ENCODE measurements around the gene CCDC159.
"Not testable (repeated sequence)": the region's sequence is repeated elsewhere in the genome, so short reads cannot be mapped to it uniquely, and the experiment has no call there.

The CCDC159 gene

DNA sequence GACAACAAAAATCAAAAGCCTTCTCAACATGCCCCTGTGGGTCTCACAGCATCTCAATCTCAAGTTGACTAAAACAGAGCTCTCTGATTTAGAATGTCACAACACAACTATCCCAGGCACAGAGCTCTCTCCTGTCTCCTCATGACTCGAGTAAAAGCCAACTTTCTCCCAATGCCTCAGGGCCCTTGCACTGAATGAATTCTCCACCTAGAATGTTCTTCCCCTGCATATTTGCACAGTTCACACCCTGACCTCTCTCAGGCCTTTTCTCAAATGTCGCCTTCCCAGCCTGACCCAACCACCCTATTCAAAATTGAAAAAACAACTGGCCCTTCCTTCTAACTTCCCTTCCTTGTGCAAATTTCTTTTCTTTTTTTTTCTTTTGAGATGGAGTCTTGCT is 24.4 kb downstream of the CCDC159 start:
- no peaks in the 10 kb centered on the region for H3K9me3 ChIP-seq (ENCODE audit: control insufficient read depth, insufficient read depth, low read length)
- H3K36me3 ChIP-seq (ENCODE audit: insufficient read depth, low read length) = no peaks in the 10 kb centered on the region
- H3K4me1 ChIP-seq (ENCODE audit: insufficient read depth, low read length) = no peaks in the 10 kb centered on the region
- H3K9ac ChIP-seq (ENCODE audit: low read depth, low read length) = no peak overlapping the region

DNA sequence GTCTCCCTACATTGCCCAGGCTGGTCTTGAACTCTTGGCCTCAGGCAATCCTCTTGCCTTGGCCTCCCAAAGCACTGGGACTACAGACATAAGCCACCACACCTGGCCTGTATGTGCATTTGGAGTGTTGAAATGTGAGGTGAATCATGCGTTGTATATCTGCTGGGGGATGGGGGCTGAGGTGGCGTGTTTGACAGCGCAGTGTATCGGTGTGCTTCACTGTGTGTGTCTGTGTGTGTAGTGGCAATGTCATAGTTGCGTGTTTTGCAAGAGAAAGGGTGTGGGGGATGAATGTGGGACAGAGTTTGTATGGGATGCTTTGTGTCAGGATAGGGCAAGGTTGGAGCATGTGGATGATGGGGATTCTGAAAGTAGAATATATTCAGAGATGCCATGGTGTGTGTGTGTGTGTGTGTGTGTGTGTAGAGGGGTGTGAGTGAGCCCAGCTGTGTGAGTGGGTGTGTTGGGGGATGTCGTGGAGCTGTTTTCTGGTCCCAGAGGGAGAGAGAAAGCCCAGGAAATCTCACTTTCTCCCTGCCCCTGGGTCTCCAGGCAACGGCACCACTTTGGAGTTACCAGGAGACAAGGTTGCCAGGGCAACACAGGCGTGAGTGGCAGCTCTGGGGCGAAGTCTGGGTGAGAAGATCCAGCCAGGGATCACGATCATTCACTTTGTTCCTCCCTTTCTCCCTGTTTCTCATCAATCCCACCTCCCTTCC is 27.0 kb downstream of the CCDC159 start:
- Histone ChIP-seq H3K9me3 (ENCODE audit: control insufficient read depth, insufficient read depth, low read length) (no peaks in the 10 kb centered on the region), H3K36me3 (ENCODE audit: insufficient read depth, low read length) (no peaks in the 10 kb centered on the region), H3K4me1 (ENCODE audit: insufficient read depth, low read length) (no peaks in the 10 kb centered on the region; the same call in 1 of the 2 replicates), H3K9ac (ENCODE audit: low read depth, low read length) (peak overlapping the region; percentile 85; the same call in 1 of the 2 replicates)

DNA sequence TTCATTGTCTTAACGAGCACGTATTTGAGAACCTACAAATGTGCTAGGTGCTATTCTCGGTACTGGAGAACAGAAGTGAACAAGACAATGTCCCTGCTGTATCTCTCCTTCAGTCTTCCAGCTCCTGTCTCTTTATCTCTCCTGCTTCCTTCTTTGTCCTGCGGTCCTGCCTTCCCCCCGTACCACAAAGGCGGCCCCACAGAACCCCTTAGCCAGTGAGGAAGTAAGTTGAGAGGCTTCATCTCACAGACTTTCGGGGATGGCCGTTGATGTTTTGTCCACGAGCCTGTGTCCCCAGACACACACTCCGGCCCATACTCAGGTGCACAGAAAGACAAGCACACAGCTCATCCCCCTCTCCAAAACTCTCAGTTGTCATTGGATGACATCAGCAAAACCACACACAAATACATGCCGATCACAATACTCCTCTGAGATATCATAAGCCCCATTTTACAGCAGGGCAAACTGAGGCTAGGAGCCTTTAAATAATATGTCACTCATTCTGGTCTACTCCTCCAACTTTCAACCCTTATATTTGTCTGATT is 27.6 kb downstream of the CCDC159 start:
- peak overlapping the region; percentile 85; the same call in 1 of the 2 replicates for H3K9ac ChIP-seq (ENCODE audit: low read depth, low read length)
- no peaks in the 10 kb centered on the region; the same call in 1 of the 2 replicates for H3K4me1 ChIP-seq (ENCODE audit: insufficient read depth, low read length)
- H3K36me3 ChIP-seq (ENCODE audit: insufficient read depth, low read length) = no peaks in the 10 kb centered on the region
- no peaks in the 10 kb centered on the region for H3K9me3 ChIP-seq (ENCODE audit: control insufficient read depth, insufficient read depth, low read length)

DNA sequence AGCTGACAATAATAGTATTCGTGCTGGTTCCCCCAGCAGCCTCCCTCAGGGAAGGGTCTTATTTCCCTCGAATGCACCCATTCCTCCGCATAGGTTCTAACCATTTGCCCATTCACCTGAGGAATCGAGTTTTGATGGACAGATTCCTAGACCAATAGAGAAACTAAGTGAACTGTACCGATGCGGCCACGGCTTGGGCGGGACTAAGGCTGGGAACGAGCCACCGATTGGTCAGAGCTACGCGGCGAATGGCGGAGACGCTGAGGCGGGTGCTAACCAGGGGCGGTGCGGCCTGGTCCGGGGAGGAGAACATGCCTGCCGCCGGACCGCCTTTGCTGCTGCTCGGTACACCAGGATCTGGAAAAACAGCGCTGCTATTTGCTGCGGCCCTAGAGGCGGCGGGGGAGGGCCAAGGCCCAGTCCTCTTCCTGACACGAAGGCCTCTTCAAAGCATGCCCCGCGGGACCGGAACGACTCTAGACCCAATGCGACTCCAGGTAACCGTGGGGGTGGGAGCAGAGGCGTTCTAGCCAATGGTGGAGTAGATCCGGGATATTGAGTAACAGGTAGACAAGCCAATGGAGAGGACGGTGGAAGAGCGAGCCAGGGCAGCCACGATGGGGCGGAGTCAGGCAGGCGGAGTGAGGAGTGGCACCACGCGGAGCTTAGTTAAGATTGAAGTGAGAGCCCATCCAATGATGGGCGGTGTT is 28.3 kb downstream of the CCDC159 start, which contains the start of gene SWSAP1:
Gene SWSAP1, plus strand, starts transcription at position 234 of the 710 bp plus-strand sequence. Its CDS starts 15 bp downstream, at position 249.
- Histone ChIP-seq H3K4me1 (ENCODE audit: insufficient read depth, low read length) (no peaks in the 10 kb centered on the region; the same call in 1 of the 2 replicates), H3K9ac (ENCODE audit: low read depth, low read length) (peak within 1 kb of the TSS; percentile 85), H3K9me3 (ENCODE audit: control insufficient read depth, insufficient read depth, low read length) (no peaks in the 10 kb centered on the region), H3K36me3 (ENCODE audit: insufficient read depth, low read length) (no peaks in the 10 kb centered on the region)

DNA sequence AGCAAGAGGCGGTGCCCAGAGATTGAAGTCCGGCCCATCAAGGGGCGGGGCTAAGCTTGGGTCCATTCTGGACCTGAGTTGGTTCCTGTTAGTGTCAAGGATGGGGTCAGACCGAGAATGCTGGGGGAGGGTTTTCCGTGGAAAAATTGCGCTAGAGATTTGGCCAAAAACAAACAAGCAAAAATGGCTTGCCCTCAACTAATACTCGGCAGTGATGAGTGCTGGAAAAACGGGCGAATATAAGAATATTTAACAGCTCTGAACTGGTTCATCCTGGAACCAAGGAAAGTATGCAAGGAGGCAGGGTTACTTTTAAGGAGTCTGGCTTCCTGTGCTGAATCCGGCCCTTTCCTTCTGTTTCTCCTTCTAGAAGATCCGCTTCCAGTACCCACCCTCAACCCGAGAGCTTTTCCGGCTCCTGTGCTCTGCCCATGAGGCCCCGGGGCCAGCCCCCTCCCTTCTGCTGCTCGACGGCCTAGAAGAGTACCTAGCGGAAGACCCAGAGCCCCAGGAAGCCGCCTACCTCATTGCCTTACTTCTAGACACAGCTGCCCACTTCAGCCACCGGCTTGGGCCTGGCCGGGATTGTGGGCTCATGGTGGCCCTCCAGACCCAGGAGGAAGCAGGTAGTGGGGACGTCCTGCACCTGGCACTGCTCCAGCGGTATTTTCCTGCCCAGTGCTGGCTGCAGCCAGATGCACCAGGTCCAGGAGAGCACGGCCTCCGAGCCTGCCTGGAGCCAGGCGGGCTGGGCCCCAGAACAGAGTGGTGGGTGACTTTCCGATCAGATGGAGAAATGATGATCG is 29.0 kb downstream of the CCDC159 start:
- no peaks in the 10 kb centered on the region; the same call in 1 of the 2 replicates for H3K4me1 ChIP-seq (ENCODE audit: insufficient read depth, low read length)
- H3K9ac ChIP-seq (ENCODE audit: low read depth, low read length) = peak overlapping the region; percentile 85
- no peaks in the 10 kb centered on the region for H3K9me3 ChIP-seq (ENCODE audit: control insufficient read depth, insufficient read depth, low read length)
- H3K36me3 ChIP-seq (ENCODE audit: insufficient read depth, low read length) = no peaks in the 10 kb centered on the region

DNA sequence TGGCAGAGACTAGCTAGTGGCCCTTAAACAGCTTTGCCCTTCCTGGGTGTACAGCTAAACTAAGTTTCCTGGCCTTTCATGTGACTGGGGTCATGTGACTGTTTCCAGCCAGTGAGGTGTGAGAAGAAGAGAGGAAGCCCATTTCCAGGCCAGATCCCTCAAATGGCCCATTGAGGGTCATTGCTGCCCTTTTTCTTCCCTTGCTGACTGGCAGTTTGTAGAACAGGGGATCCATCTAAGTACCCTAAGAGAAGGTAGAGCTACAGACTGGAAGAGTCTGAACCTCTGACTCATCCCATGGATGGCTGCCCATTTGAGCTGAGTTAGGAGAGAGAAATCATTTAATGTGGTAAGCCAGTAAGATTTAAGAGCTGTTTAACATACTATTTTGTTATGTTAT is 30.9 kb downstream of the CCDC159 start:
- Histone ChIP-seq H3K9ac (ENCODE audit: low read depth, low read length) (no peak overlapping the region), H3K4me1 (ENCODE audit: insufficient read depth, low read length) (no peaks in the 10 kb centered on the region; the same call in 1 of the 2 replicates), H3K36me3 (ENCODE audit: insufficient read depth, low read length) (no peaks in the 10 kb centered on the region), H3K9me3 (ENCODE audit: control insufficient read depth, insufficient read depth, low read length) (no peaks in the 10 kb centered on the region)

DNA sequence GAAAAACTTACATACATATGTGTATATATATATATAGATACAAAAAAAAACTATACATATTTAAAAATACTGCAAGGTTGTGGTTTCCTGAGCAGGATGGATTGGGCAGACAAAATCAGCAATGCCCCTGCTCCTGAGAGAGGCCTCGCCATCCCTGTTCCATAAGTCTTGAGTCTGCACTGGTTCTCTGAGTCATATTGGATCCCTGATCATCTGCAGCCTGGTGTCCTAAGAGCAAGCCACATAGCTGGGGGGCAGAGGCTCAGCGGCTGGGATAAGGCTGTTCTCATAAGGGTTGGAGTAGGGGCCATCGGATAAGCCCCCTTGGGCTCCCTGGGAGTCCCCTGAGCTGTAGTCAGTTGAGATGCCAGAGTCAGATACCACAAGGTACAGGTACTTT is 31.4 kb downstream of the CCDC159 start:
- H3K9me3 ChIP-seq (ENCODE audit: control insufficient read depth, insufficient read depth, low read length) = no peaks in the 10 kb centered on the region
- H3K4me1 ChIP-seq (ENCODE audit: insufficient read depth, low read length) = no peaks in the 10 kb centered on the region; the same call in 1 of the 2 replicates
- H3K9ac ChIP-seq (ENCODE audit: low read depth, low read length) = no peak overlapping the region

DNA sequence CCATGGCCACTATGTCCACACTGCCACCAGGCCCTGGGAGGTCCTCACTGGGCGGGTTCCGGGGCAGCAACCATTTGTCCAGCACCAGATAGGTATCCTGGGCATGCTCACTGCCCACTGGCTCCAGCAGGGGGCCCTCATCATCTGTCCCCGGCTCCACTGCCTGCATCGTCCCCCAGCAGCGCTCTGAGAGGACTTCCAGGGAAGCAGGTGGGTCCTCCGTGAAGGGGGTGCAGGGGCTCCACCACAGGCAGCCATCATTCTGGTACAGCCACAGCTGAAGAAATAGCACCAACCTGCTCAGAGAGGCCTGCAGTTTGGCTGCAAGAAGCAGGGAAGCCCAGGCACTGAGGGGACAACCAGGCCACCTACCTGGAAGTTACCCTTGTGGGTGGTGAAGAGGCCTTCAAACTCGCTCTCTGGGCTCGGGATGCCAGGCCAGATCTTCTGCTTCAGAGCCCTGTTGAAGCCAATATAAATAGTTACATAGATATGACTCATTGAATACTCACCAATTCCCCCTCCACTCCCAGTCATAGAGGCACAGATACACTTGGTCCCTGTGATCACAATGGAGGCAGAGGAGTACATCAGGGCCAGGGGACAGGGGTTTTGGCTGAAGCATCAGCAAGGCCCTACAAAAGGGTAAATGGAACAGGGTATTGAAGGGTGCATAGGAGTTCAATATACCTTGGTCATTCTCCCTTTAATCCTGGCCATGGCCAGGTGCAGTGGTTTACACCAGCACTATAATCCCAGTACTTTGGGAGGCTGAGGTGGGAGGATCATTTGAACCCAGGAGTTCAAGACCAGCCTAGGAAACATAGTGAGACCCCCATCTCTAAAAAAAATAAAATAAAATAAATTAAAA is 32.2 kb downstream of the CCDC159 start:
- Histone ChIP-seq H3K9me3 (ENCODE audit: control insufficient read depth, insufficient read depth, low read length) (no peaks in the 10 kb centered on the region), H3K36me3 (ENCODE audit: insufficient read depth, low read length) (no peaks in the 10 kb centered on the region), H3K4me1 (ENCODE audit: insufficient read depth, low read length) (no peaks in the 10 kb centered on the region; the same call in 1 of the 2 replicates), H3K9ac (ENCODE audit: low read depth, low read length) (no peak overlapping the region)

More for the DNA sequence above, 31.4 kb downstream of the CCDC159 start:
- H3K36me3 ChIP-seq (ENCODE audit: insufficient read depth, low read length) = no peaks in the 10 kb centered on the region

DNA sequence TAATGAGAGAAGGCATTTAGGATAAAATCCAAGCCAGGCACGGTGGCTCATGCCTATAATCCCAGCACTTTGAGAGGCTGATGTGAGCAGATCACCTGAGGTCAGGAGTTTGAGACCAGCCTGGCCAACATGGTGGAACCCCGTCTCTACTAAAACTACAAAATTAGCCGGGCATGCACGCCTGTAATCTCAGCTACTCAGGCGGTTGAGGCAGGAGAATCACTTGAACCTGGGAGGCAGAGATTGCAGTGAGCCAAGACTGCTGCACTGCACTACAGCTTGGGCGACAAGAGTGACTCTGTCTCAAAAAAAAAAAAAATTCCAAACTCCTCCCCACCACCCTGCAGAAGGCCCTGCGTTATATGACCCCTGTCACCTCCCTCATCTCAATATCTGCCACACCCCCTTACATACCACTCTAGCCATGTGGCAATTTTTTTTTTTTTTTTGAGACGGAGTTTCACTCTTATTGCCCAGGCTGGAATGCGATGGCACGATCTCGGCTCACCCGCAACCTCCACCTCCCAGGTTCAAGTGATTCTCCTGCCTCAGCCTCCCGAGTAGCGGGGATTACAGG is 33.0 kb downstream of the CCDC159 start:
- H3K9ac ChIP-seq (ENCODE audit: low read depth, low read length); H3K36me3 ChIP-seq (ENCODE audit: insufficient read depth, low read length); H3K4me1 ChIP-seq (ENCODE audit: insufficient read depth, low read length); H3K9me3 ChIP-seq (ENCODE audit: control insufficient read depth, insufficient read depth, low read length): not testable (repeated sequence)

DNA sequence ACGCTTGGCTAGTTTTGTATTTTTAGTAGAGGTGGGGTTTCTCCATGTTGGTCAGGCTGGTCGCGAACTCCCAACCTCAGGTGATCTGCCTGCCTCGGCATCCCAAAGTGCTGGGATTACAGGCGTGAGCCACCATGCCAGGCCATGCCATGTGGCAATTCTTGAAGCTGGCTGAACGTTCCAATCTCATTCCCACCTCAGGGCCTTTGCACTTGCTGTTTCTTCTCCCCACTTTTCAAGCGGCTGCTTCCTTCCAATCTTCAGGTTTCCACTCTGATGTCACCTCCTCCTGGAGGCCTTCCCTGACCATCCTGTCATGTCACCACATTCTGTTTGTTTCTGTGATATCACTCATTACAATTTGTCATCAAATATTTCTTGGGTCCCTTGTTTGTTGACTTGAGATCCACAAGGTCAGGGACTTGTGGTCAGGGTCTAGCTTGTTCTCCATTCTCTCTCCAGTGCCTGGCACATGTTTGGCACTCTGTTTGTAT is 33.6 kb downstream of the CCDC159 start:
- Histone ChIP-seq H3K9ac (ENCODE audit: low read depth, low read length) (peak overlapping the region; percentile 84; the same call in 1 of the 2 replicates), H3K4me1 (ENCODE audit: insufficient read depth, low read length) (no peaks in the 10 kb centered on the region; the same call in 1 of the 2 replicates), H3K36me3 (ENCODE audit: insufficient read depth, low read length) (no peaks in the 10 kb centered on the region), H3K9me3 (ENCODE audit: control insufficient read depth, insufficient read depth, low read length) (no peaks in the 10 kb centered on the region)

DNA sequence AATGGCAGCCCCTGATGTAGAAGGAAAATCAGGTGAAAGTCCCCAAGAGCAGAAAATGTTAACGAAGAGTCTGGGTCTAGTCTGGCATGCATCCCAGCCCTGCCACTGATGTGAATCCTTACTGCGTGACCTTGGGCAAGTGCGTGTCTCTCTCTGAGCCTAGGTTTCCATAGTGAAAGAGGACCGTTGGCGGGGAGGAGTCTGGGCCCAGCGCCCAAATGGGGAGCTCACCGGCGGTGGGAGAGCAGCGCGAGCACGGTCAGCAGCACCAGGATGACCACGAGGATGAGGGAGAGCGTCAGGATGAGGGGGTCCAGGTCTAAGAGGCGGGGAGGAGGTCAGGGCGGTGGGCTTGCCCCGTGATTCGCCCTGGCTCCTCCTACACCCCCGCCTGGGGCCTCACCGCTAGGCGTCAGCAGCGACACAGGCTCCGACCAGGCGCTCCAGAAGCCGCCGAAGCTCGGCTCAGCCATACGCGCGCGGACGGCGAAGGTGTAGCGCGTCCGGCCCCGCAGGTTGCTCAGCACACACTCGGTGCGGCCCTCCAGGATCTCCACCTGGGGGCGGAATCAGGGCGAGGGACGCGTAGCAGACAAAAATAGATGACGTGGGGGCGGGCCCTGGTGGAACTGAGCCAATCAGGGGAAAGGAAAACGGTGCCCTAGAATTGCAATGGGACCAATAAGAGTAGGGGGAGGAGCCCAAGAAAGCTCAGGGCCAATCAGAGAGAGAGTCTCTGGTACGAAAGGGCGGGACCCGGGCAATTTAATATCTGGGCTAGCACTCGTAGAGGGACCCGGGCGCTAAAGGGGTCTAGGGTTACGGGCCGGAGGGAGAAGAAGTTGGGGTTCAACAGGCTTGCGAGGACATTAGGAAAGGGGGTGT is 34.6 kb downstream of the CCDC159 start:
- Histone ChIP-seq H3K9me3 (ENCODE audit: control insufficient read depth, insufficient read depth, low read length) (no peaks in the 10 kb centered on the region), H3K9ac (ENCODE audit: low read depth, low read length) (peak overlapping the region; percentile 84), H3K36me3 (ENCODE audit: insufficient read depth, low read length) (no peaks in the 10 kb centered on the region), H3K4me1 (ENCODE audit: insufficient read depth, low read length) (no peaks in the 10 kb centered on the region; the same call in 1 of the 2 replicates)

Measured in ES-I3 (cell line).